ENCODE measurements around the gene POLQ.
"Not testable (repeated sequence)": the region's sequence is repeated elsewhere in the genome, so short reads cannot be mapped to it uniquely, and the experiment has no call there.

Gene POLQ

GRCh38 chr3:121545574-121546455 is at the start of gene POLQ:
Gene POLQ (minus strand): TSS chr3:121545988. CDS start chr3:121545877, 111 bp downstream.
- DNase-seq (ENCODE audit: low spot score), result peak; percentile 94

- DNase-seq (ENCODE audit: low spot score), result no peak
Measured at GRCh38 chr3:121594850-121595249, 49.1 kb upstream of the POLQ start.

- not testable (repeated sequence) for DNase-seq (ENCODE audit: low spot score)
Measured at GRCh38 chr3:121593806-121594205, 48.0 kb upstream of the POLQ start.

GRCh38 chr3:121592856-121593702 is 47.3 kb upstream of the POLQ start, which contains the start of gene FBXO40:
Gene FBXO40 (plus strand): TSS chr3:121593379. CDS start chr3:121620576, 27,197 bp downstream.
- no peak for DNase-seq (ENCODE audit: low spot score)

- DNase-seq (ENCODE audit: low spot score), result no peak
Measured at GRCh38 chr3:121584418-121584817, 38.6 kb upstream of the POLQ start.

GRCh38 chr3:121581691-121582090 is 35.9 kb upstream of the POLQ start:
- DNase-seq (ENCODE audit: low spot score), result no peak

GRCh38 chr3:121574449-121574848 is 28.7 kb upstream of the POLQ start:
- DNase-seq (ENCODE audit: low spot score), result no peak

- no peak for DNase-seq (ENCODE audit: low spot score)
Measured at GRCh38 chr3:121567649-121568048, 21.9 kb upstream of the POLQ start, which contains the start of gene ARGFX. Gene ARGFX (plus strand): TSS chr3:121567949. CDS start chr3:121570714, 2,765 bp downstream.

GRCh38 chr3:121566773-121567172 is 21.0 kb upstream of the POLQ start:
- DNase-seq (ENCODE audit: low spot score), result no peak

GRCh38 chr3:121562148-121562547 is 16.4 kb upstream of the POLQ start:
- no peak for DNase-seq (ENCODE audit: low spot score)

GRCh38 chr3:121557426-121557934 is 11.7 kb upstream of the POLQ start:
- no peak for DNase-seq (ENCODE audit: low spot score)

GRCh38 chr3:121552797-121553196 is 7.0 kb upstream of the POLQ start:
- DNase-seq (ENCODE audit: low spot score), result no peak

GRCh38 chr3:121552379-121552778 is 6.6 kb upstream of the POLQ start:
- DNase-seq (ENCODE audit: low spot score), result no peak

- DNase-seq (ENCODE audit: low spot score), result peak; percentile 15
Measured at GRCh38 chr3:121545049-121545573, 677 bp downstream of the POLQ start.

GRCh38 chr3:121542924-121543323 is 2.9 kb downstream of the POLQ start:
- DNase-seq (ENCODE audit: low spot score), result no peak

- DNase-seq (ENCODE audit: low spot score), result no peak
Measured at GRCh38 chr3:121531269-121531668, 14.5 kb downstream of the POLQ start.

GRCh38 chr3:121529308-121529707 is 16.5 kb downstream of the POLQ start:
- DNase-seq (ENCODE audit: low spot score), result peak; percentile 67

- no peak for DNase-seq (ENCODE audit: low spot score)
Measured at GRCh38 chr3:121520510-121520909, 25.3 kb downstream of the POLQ start.

GRCh38 chr3:121517953-121518655 is 27.7 kb downstream of the POLQ start:
- DNase-seq (ENCODE audit: low spot score), result no peak

- DNase-seq (ENCODE audit: low spot score), result no peak
Measured at GRCh38 chr3:121515862-121516261, 29.9 kb downstream of the POLQ start.

- DNase-seq (ENCODE audit: low spot score), result no peak
Measured at GRCh38 chr3:121515313-121515712, 30.5 kb downstream of the POLQ start.

- no peak for DNase-seq (ENCODE audit: low spot score)
Measured at GRCh38 chr3:121514496-121514895, 31.3 kb downstream of the POLQ start.

Data from GM03348 (cell line).